Stomach (tissue), 9 donors: ENCODE data around the gene UNC5A. TPM values are rescaled to one million over a fixed set of nuclear protein-coding genes. Genes with fewer than 3 reads are reported as not detected.

Source experiments
- DNase-seq, 2 donors: peaks; one replicate each; pipeline versions ENCODE4 v3.0.0 to v3.0.0-alpha.2; 2013 to 2019
- H3K27ac ChIP-seq, 5 donors: fragments of 200-600 bp in 4 of 5; sonication (generic) in 4 of 5; one replicate each; pipeline ENCODE4 v1.5.1; 2013 to 2019; ENCODE audit warnings: mild to moderate bottlenecking in 1 of 5, moderate library complexity in 1 of 5
- H3K27me3 ChIP-seq, 3 donors: fragments of 200-600 bp; sonication (generic); one replicate each; pipeline ENCODE4 v1.5.1; 2017 to 2019; ENCODE audit warnings: mixed run types in 1 of 3
- H3K36me3 ChIP-seq, 4 donors: fragments of 200-600 bp; sonication (generic); 1 replicate in 3 of 4; 2 replicates in 1 of 4; pipeline ENCODE4 v1.5.1; 2016 to 2019
- H3K4me1 ChIP-seq, 4 donors: fragments of 200-600 bp; sonication (generic); one replicate each; pipeline ENCODE4 v1.5.1; 2016 to 2019
- H3K4me3 ChIP-seq, 4 donors: fragments of 200-600 bp; sonication (generic) in 3 of 4; one replicate each; pipeline ENCODE4 v1.5.1; 2016 to 2019; ENCODE audit warnings: mild to moderate bottlenecking in 1 of 4
- H3K9me3 ChIP-seq, 4 donors: fragments of 200-600 bp; sonication (generic); one replicate each; pipeline ENCODE4 v1.5.1; 2016 to 2019
- CTCF ChIP-seq, 7 experiments: fragments of 450-650 bp in 4 of 7; fragments of 200-600 bp in 3 of 7; sonication (generic) in 3 of 7; IDR thresholded peaks; one replicate each; pipeline ENCODE4 v1.5.1; 2016 to 2019; ENCODE audit warnings: antibody characterized with exemption in 7 of 7, control low read depth in 2 of 7, mild to moderate bottlenecking in 1 of 7
- EP300 ChIP-seq: sonication (generic); formaldehyde crosslinking; IDR thresholded peaks from one replicate; pipeline ENCODE4 v1.6.1; 2017; ENCODE audit warnings: antibody characterized with exemption
- POLR2A ChIP-seq, 4 donors: fragments of 450-650 bp; IDR thresholded peaks; one replicate each; pipeline ENCODE4 v1.6.1; 2016; ENCODE audit warnings: antibody characterized with exemption in 4 of 4, control low read depth in 2 of 4, mild to moderate bottlenecking in 1 of 4, moderate library complexity in 1 of 4
- POLR2AphosphoS5 ChIP-seq, 3 donors: sonication (generic); formaldehyde crosslinking; IDR thresholded peaks; one replicate each; pipeline ENCODE4 v1.6.1; 2016; ENCODE audit warnings: antibody characterized with exemption in 3 of 3
- WGBS, 5 donors: extraction: QIAGEN DNeasy Blood & Tissue Kit in 3 of 5; methylation state at CpG; one replicate each; pipeline versions ENCODE4 v1.1.5 to v1.1.7; 2013 to 2018; 5-methylcytosine and 5-hydroxymethylcytosine counted together
- intact Hi-C: fragments of 100-400 bp; cut with DNase I; formaldehyde crosslinking; loops from one replicate; pipeline ENCODE4 v1.15.1; 2023; ENCODE audit warnings: low total_unique reads
- polyA plus RNA-seq, 3 donors: library from polyadenylated mRNA; stranded (reverse); fragments of 200-250 nt; gene quantifications; one replicate each; pipeline ENCODE4 v1.2.3, GENCODE V29; 2013
- total RNA-seq, 5 donors: library from RNA; depleted of rRNA; stranded (reverse); fragments of >200 nt; gene quantifications; one replicate each; pipeline versions ENCODE4 v1.1.0 to v1.2.3, GENCODE V29; 2014 to 2016
- donor health status: healthy with polysubstance abuse.
- donor health status: Bipolar disorder and iron deficiency.
- donor health status: healthy.

The UNC5A gene
- total and polyA plus RNA-seq, 8 donors = 0.08 to 0.72 (median 0.46) TPM; not detected in 4

DNA sequence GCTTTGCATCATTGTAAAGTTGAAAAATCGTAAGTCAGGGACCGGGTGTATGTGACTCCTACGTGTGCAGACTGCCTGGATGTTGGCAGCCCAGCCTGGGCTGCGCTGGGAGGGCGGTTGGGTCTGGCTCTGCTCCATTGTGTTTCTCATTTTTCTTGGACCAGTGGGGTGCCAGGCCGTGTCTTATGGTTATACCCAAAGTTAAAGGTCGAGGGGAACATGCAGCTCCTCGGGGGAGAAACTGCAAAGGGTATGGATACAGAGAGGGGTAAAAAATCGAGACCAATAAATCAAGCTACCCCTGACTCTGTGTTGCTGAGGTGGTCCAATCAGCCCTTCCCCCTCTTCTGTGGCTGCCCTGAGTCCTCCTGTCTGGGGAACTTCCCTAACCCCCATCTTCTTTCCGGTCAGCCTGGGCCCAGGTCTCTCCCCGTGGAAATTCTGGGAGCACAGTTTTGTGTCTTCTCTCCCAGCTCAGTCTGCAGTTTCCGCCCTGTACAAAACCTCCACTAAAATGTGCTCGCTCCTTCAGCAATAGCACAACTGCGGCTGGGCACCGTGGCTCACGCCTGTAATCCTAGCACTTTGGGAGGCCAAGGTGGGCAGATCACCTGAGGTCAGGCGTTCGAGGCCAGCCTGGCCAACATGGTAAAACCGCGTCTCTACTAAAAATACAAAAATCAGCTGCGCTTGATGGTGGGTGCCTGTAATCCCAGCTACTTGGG lies 34.1 kb upstream of the UNC5A start:
- H3K36me3 ChIP-seq = no peaks in the 10 kb centered on the region
- H3K4me3 ChIP-seq = no peak overlapping the region
- TF ChIP-seq POLR2AphosphoS5 (IDR thresholded peaks at IDR 0.05) (no peak), EP300 (no peak), POLR2A (IDR thresholded peaks at IDR 0.05) (no peak), CTCF (IDR thresholded peaks at IDR 0.05) (no peak)
- no peaks in the 10 kb centered on the region for H3K9me3 ChIP-seq
- no peak for DNase-seq
- intact Hi-C loops = no loop called here
- WGBS, 5 donors = 69 to 76% (median 73%) methylated on average over 20 to 21 of the region's 21 CpGs
- H3K4me1 ChIP-seq = no peaks in the 10 kb centered on the region
- no peak overlapping the region for H3K27ac ChIP-seq
- H3K27me3 ChIP-seq = peaks cover 0 to 73% (median 43%) of the 10 kb centered on the region in 3 donors

DNA sequence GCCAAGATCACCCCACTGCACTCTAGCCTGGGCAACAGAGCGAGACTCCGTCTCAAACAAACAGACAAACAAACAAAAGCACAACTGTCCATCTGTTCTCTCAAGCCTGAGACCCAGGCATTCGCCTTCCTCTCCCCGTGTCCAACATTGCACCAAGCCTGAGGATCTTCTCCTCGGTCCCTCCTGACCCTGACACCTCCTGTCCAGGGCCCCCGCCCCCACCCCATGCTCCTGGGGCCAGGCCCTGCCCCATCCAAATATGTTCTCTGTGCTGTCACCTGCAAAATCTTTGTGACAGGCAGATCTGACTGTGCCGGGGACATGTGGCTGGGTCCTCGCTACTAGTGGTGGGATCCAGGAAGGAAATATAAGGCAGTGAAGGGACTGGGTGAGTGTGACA lies 33.4 kb upstream of the UNC5A start:
- no peak for DNase-seq
- Histone ChIP-seq H3K4me3 (no peak overlapping the region), H3K36me3 (no peaks in the 10 kb centered on the region), H3K27ac (no peak overlapping the region), H3K9me3 (no peaks in the 10 kb centered on the region), H3K4me1 (no peaks in the 10 kb centered on the region), H3K27me3 (peaks cover 0 to 76% (median 49%) of the 10 kb centered on the region in 3 donors)
- no peak for TF ChIP-seq POLR2AphosphoS5 (IDR thresholded peaks at IDR 0.05)
- no peak for TF ChIP-seq EP300
- TF ChIP-seq POLR2A (IDR thresholded peaks at IDR 0.05) = no peak
- 63 to 77% (median 69%) methylated on average over 8 of the region's 8 CpGs for WGBS, 5 donors
- intact Hi-C loops = no loop called here

DNA sequence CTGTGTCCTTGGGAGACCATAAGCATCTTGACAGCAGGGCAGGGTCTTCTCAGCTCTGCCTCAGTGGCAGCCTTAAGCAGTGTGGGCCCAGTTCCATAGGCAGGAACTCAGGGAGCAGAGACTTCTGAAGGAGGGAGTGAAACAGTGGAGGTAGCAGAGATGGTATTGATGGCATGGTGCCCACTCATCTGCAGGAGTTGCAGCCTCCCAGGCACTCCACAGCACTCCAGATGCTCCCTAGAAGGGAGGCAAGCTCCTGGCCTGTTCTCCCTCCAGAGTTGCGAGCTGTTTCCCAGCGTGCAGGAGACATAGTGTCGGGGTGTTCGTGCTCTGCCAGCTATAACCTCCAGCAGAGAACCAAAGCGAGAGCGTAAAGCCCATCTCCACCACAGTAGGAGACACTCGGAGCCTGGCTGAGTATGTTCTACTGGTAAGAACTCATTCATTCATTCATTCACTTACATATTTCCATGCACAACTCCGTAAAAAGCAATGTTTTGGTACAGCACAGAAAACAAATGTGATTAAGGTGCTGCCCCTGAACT lies 31.4 kb upstream of the UNC5A start:
- Histone ChIP-seq H3K36me3 (no peaks in the 10 kb centered on the region), H3K27ac (no peak overlapping the region), H3K4me1 (no peaks in the 10 kb centered on the region), H3K4me3 (no peak overlapping the region), H3K9me3 (no peaks in the 10 kb centered on the region), H3K27me3 (peaks cover 0 to 81% (median 50%) of the 10 kb centered on the region in 3 donors)
- DNase-seq = no peak
- TF ChIP-seq EP300 = no peak
- TF ChIP-seq POLR2AphosphoS5 (IDR thresholded peaks at IDR 0.05) = no peak
- 85 to 93% (median 88%) methylated on average over 8 of the region's 8 CpGs for WGBS, 5 donors
- intact Hi-C loops = no loop called here

- Histone ChIP-seq H3K4me1 (no peaks in the 10 kb centered on the region), H3K9me3 (no peaks in the 10 kb centered on the region), H3K27me3 (peaks cover 0 to 81% (median 49%) of the 10 kb centered on the region in 3 donors), H3K27ac (no peak overlapping the region), H3K36me3 (no peaks in the 10 kb centered on the region), H3K4me3 (no peak overlapping the region)
- TF ChIP-seq EP300 (no peak), CTCF (IDR thresholded peaks at IDR 0.05) (no peak), POLR2AphosphoS5 (IDR thresholded peaks at IDR 0.05) (no peak), POLR2A (IDR thresholded peaks at IDR 0.05) (no peak)
- intact Hi-C loops = no loop called here
- DNase-seq = no peak
- WGBS, 5 donors = 40 to 91% (median 91%) methylated on average over 1 to 9 of the region's 9 CpGs
These were observed 30.8 kb upstream of the UNC5A start for GRCh38 chr5:176779537-176779936.

- no peaks in the 10 kb centered on the region for H3K9me3 ChIP-seq
- no peak overlapping the region for H3K27ac ChIP-seq
- TF ChIP-seq POLR2A (IDR thresholded peaks at IDR 0.05) (no peak), POLR2AphosphoS5 (IDR thresholded peaks at IDR 0.05) (no peak), EP300 (no peak), CTCF (IDR thresholded peaks at IDR 0.05) (no peak)
- DNase-seq = no peak
- 48 to 58% (median 52%) methylated on average over 13 to 14 of the region's 14 CpGs for WGBS, 5 donors
- intact Hi-C loops = no loop called here
- H3K36me3 ChIP-seq = no peaks in the 10 kb centered on the region
- H3K4me3 ChIP-seq = no peak overlapping the region
- H3K4me1 ChIP-seq = no peaks in the 10 kb centered on the region
- peaks cover 0 to 81% (median 48%) of the 10 kb centered on the region in 3 donors for H3K27me3 ChIP-seq
These were observed 29.9 kb upstream of the UNC5A start for GRCh38 chr5:176780176-176781053.
